IgD-negative memory B cell (primary cell): Measurements from ENCODE around the gene PLD4. TPM values are rescaled to one million over a fixed set of nuclear protein-coding genes. Genes with fewer than 3 reads are reported as not detected.

Experiments
- H3K27ac Mint-ChIP-seq, 3 donors: one replicate each; pipeline ENCODE4 v1.8.0; 2020 to 2022; ENCODE audit warnings: mild to moderate bottlenecking in 3 of 3, mixed read lengths in 3 of 3, moderate library complexity in 1 of 3
- H3K27me3 Mint-ChIP-seq: one replicate; pipeline ENCODE4 v1.8.0; 2021; ENCODE audit warnings: mixed read lengths
- H3K36me3 Mint-ChIP-seq: one replicate; pipeline ENCODE4 v1.8.0; 2020; ENCODE audit warnings: mild to moderate bottlenecking, mixed read lengths
- H3K4me1 Mint-ChIP-seq, 3 donors: one replicate each; pipeline ENCODE4 v1.8.0; 2020 to 2022; ENCODE audit warnings: mixed read lengths in 3 of 3, mild to moderate bottlenecking in 1 of 3
- H3K4me3 Mint-ChIP-seq, 4 donors: one replicate each; pipeline ENCODE4 v1.8.0; 2020 to 2022; ENCODE audit warnings: mild to moderate bottlenecking in 4 of 4, mixed read lengths in 4 of 4, moderate library complexity in 3 of 4
- H3K9me3 Mint-ChIP-seq, 3 donors: one replicate each; pipeline ENCODE4 v1.8.0; 2020 to 2021; ENCODE audit warnings: mixed read lengths in 3 of 3, mild to moderate bottlenecking in 1 of 3
- polyA plus RNA-seq: library from polyadenylated mRNA; unstranded; fragments of 300-500 nt; fragmentation: Illumina TruSeq; gene quantifications from one replicate; pipeline ENCODE4 v1.2.3, GENCODE V29; 2021

PLD4 gene
- polyA plus RNA-seq, 1 donor from 2014 or later: 103 TPM

DNA sequence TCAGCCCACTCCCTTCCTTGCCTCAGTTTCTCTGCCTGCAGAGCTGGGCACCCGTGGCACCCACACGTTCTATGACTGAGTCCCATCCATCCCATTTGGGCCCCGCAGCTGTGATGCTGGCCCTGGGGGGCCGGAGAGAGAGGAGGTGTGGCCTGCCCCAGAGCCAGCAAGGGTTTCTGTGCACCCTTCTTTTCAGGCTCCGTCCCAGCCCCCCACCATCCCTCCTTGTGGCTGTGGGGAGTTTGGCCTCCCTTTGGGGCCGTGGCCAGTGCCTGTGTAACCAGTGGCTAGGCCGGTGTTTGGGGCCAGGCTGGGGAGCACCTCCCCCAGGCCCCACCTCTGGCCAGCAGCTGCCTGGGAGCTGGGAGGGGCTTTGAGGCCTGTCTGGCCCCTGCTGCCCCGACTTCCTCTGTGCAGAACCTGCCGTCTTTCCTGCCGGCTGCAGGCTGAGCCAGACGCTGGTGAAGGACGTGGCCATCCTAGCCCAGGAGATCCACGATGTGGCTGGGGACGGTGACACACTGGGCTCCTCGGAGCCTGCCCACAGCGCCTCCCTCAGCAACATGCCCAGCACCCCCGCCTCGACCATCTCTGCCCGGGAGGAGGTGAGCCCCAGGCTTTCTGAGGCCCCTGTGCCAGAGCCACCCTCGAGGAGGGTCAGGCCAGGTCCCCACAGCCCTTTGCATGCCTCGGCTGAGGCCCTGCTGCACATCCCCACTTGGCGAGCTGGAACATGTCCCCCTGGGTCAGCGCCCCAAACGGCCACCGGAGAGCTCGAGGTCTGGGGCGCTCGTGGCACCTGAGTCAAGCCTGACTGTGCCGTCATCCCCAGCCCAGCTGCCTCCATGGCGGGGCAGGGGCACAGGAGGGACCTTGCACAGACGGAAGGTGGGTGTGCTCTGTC lies 31.9 kb upstream of the PLD4 start:
- no peak overlapping the region for H3K27ac Mint-ChIP-seq
- peaks cover 4% of the 10 kb centered on the region for H3K27me3 Mint-ChIP-seq
- no peak overlapping the region for H3K4me3 Mint-ChIP-seq
- H3K9me3 Mint-ChIP-seq: no peaks in the 10 kb centered on the region
- H3K4me1 Mint-ChIP-seq: peaks cover 0 to 5% (median 4%) of the 10 kb centered on the region in 3 donors
- no peaks in the 10 kb centered on the region for H3K36me3 Mint-ChIP-seq

DNA sequence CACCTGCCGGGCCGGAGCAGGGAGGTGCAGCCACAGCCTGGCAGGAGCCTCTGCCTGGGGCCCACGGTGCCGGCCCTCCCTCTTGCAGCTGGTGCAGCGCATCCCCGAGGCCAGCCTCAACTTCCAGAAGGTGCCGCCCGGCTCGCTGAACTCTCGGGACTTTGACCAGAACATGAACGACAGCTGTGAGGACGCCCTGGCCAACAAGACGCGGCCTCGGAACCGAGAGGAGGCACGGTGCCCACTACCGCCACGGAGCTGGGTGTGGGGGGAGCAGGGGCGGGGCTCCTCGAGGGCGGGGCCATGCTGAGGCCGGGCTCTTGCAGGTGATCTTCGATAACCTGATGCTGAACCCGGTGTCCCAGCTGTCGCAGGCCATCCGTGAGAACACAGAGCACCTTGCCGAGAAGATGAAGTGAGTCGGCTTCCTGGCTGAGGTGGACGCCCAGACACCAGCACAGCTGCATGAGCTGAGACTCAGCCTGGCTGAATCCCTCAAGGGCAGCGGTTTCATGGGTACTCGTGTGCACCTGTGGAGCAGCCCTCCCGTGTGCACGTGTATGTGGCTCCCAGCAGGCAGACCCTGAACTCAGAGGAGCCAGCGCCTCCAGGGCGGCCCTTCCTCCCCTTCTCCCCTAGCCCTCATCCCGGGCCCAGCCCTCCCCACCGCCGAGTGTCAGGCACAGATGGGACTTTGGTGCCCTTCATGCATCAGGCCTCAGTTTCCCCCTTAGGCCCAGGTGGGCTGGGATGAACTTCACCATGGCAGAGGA lies 31.1 kb upstream of the PLD4 start:
- no peaks in the 10 kb centered on the region for H3K36me3 Mint-ChIP-seq
- H3K27me3 Mint-ChIP-seq: peaks cover 4% of the 10 kb centered on the region
- no peak overlapping the region for H3K27ac Mint-ChIP-seq
- no peaks in the 10 kb centered on the region for H3K9me3 Mint-ChIP-seq
- no peak overlapping the region for H3K4me3 Mint-ChIP-seq
- peaks cover 0 to 5% (median 4%) of the 10 kb centered on the region in 3 donors for H3K4me1 Mint-ChIP-seq

DNA sequence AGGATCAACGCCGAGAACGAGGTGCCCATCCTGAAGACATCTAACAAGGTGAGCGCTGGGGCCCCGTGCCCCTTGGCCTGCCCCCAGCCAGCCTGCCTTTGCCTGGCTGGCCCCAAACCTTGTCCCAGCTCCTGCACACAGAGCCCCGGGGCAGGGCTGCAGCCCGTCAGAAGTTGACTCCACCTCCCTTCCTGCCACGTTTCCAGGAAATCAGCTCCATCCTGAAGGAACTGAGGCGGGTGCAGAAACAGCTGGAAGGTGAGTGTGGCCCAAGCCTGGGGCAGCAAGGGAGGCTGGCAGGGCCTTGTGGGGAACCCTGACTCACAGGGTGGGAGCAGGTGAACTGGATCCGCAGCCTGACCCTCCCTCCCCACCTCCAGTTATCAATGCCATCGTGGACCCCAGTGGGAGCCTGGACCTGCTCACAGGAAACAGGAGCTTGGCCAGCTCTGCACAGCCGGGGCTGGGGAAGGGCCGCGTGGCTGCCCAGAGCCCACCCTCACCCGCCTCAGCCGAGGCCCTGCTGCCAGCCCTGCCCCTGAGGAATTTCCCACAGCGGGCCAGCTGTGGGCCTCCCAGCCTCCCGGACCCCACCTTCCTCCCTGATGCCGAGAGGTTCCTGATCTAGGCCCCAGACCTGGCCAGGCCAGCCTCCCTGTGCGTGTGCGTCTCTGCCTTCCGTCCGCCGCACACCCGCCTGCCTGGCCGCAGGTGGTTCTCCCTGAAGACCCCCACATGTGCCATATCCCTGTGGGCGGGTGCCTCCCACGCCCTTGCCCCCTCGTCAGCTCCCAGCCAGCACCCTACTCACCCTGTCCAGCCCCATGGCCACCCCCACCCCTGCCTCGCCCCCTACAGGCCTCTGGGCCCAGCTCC lies 30.1 kb upstream of the PLD4 start:
- H3K36me3 Mint-ChIP-seq: no peaks in the 10 kb centered on the region
- no peak overlapping the region for H3K27ac Mint-ChIP-seq
- no peaks in the 10 kb centered on the region for H3K9me3 Mint-ChIP-seq
- peaks cover 0 to 5% (median 4%) of the 10 kb centered on the region in 3 donors for H3K4me1 Mint-ChIP-seq
- no peak overlapping the region for H3K4me3 Mint-ChIP-seq
- peaks cover 4% of the 10 kb centered on the region for H3K27me3 Mint-ChIP-seq

DNA sequence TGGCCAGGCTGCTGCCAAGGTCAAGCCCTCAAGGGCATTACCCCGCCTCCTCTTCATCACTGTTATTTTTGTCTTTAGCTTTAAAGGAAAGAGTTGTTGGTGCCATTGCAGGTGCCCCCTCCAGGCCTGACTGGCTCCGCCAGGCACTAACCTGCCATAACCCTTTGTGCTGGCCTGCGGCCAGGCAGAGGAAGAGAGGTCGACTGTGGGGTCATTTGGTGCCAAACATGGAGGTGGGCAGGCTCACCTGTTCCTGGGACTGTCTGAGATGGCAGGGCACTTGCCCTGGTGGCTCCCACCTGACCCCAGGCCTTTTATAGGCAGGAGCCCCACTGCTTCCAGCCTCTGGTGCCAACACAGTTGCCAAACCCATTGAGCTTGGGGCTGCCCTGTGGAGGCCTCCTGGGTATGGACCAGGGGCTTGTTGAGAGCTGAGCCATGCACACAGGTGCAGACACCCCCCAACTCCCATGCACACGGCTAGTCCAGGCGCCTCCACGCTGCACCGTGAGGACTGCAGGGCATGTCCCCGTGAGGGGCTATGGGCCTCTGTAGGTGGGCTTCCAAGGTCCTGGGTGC lies 29.4 kb upstream of the PLD4 start:
- Mint-ChIP-seq H3K27me3 (peaks cover 4% of the 10 kb centered on the region), H3K4me1 (peaks cover 4 to 7% (median 5%) of the 10 kb centered on the region in 3 donors), H3K4me3 (no peak overlapping the region), H3K36me3 (no peaks in the 10 kb centered on the region), H3K9me3 (no peaks in the 10 kb centered on the region), H3K27ac (no peak overlapping the region)

DNA sequence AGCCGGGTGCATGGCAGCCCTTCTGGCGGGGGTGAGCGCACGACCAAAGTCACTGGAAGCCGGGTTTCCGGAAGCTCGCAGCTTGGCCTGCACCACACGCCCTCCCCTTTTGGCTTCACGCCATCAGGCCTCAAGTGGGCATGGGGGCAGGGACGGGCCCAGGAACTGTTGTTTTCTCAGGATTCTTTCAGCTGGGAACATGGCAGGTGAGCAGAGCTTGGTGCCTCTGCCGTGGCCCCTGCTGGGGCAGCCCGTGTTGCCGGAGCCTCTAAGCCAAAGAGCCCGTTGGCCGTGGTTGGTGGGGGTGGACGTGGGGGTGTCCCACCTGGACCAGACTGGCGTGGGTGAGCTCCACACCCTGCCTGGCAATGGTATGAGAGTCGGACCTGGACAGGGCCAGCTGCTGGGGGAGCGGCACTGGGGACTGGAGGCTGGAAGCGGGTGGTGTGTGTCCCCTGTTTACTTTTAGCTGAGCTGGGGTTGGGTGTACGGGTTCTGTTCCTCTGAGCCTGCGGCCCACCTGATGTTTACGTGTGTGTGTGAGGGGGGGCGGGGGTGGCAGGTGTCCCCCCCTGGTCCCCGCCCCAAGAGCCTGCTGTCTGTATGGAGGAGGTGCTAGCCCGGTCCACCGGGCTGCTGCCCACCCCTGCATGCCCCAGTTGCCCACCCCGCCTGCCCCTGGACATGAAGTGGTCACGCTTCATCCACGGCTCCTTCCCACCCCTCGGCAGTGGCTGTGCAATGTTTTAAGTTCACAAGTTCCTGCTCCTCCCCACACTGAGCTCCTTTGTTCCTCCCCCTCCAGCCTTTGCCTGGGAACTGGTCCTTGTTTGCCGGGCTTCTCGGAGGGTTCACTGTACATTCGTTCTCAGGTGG lies 28.7 kb upstream of the PLD4 start:
- H3K9me3 Mint-ChIP-seq: no peaks in the 10 kb centered on the region
- H3K36me3 Mint-ChIP-seq: no peaks in the 10 kb centered on the region
- H3K4me3 Mint-ChIP-seq: no peak overlapping the region
- peaks cover 5 to 10% (median 6%) of the 10 kb centered on the region in 3 donors for H3K4me1 Mint-ChIP-seq
- H3K27ac Mint-ChIP-seq: no peak overlapping the region
- H3K27me3 Mint-ChIP-seq: peaks cover 4% of the 10 kb centered on the region

DNA sequence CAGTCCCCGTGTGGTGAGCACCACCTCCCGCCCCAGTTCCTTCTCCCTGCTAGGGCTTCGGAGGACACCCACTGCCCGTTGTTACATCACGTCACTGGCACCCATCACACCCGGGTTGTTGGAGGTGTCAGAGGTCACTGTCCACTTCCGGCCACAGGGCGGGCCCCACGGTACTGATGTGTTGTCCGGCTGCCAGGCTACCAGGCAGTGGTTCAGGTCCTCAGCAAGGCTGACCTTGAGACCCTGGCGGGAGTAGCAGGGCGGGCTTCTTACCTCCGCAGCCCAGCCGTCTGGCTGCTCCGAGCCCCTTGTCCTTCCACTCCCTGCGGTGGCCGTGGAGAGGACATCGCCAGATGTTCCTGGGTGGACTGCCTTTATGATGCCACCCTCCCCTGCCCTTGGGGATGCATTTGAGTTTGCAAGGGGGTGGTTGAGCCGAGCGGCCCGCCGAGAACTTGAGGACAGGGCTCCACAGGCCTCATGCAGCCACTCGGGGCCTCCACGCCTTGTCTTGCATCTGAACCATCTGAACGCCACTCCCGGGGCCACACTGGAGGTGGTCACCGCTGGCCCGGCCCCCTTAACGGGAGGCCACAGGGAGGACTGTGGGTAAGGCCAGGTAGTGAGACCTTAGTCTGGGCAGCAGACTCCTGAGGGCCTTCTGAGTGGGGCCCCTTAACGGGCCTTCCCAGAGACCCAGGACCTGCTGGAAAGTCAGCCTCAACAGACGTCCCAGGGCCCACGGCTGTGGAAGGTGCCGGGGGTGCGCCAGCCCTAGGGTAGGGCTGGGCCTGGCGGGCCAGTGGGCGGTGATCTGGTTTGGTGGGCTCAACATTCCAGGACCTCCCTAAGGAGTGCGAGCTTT lies 27.1 kb upstream of the PLD4 start:
- no peak overlapping the region for H3K27ac Mint-ChIP-seq
- peaks cover 5 to 17% (median 7%) of the 10 kb centered on the region in 3 donors for H3K4me1 Mint-ChIP-seq
- no peak overlapping the region for H3K4me3 Mint-ChIP-seq
- no peaks in the 10 kb centered on the region for H3K36me3 Mint-ChIP-seq
- H3K27me3 Mint-ChIP-seq: peaks cover 4% of the 10 kb centered on the region
- no peaks in the 10 kb centered on the region for H3K9me3 Mint-ChIP-seq

DNA sequence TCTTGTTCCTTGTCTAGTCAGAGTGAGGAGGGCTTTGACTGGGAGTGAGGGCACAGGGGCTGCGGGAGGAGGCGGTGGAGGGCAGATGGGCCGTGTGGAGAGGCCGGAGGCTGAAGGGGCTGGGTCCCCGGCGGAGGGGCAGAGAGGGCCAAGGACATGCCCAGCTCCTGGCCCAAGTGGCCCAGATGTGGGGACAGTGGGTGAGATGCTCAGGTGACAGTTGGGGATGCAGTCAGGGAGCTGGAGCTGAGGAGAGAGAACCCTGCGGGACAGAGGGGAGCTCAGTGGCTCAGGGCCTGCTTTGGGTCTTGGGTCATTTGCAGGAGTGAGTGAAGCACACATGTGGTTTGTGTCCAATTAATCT lies 26.5 kb upstream of the PLD4 start:
- H3K4me1 Mint-ChIP-seq: peaks cover 5 to 17% (median 7%) of the 10 kb centered on the region in 3 donors
- H3K27ac Mint-ChIP-seq: no peak overlapping the region
- H3K4me3 Mint-ChIP-seq: no peak overlapping the region
- no peaks in the 10 kb centered on the region for H3K36me3 Mint-ChIP-seq
- no peaks in the 10 kb centered on the region for H3K9me3 Mint-ChIP-seq
- peaks cover 6% of the 10 kb centered on the region for H3K27me3 Mint-ChIP-seq

DNA sequence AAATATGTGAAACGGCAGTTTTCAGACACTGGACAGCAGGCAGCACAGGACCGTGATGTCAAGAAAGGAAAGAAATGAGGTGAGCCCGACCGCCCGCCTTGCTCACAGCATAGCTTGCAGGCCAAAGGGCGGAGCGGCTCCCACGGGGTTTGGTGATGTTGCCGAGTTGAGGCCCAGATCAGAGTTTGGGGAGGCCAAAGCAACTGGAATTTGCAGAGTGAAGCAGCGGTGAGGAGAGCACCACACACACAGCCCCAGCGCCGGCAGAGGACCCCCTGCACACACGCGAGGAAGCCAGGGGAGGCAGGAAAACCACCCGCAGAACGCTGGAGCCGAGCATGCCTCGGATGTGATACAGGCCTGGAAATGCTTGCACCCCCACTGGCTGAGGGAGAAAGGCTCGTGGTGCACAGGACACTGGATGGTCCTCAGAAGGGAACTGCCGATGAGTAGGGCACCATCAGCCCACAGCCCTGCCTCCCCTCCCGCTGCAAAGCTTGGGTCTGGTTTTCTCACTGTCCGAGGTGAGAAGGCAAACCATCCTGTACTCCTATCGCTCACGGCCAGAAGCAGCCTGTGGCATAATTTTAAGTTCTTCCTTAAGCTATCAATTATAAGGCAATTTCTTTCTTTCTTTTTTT lies 25.7 kb upstream of the PLD4 start:
- Mint-ChIP-seq H3K27ac (no peak overlapping the region), H3K27me3 (peaks cover 11% of the 10 kb centered on the region), H3K4me3 (peak overlapping the region in 1 of 4 donors; percentile 49), H3K9me3 (no peaks in the 10 kb centered on the region), H3K36me3 (no peaks in the 10 kb centered on the region), H3K4me1 (peaks cover 5 to 17% (median 7%) of the 10 kb centered on the region in 3 donors)

DNA sequence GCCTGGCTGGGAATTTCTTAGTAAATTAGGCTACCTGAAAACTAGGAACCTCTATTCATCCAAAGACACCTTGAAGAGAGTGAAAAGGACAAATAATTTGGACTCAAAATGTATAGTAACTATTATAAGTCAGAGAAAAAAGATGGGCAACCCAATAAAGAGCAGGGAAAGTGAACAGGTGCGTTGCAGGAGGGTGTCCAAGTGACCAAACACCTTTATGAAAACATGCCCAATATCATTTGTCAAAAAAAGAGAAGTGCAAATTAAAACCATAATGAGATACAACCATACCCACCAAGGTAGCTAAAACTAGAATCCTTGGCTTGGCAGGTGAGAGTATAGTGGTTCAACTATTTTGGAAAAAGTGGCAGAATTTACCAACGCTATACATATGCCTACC lies 24.9 kb upstream of the PLD4 start:
- Mint-ChIP-seq H3K9me3 (no peaks in the 10 kb centered on the region), H3K4me1 (peaks cover 10 to 23% (median 12%) of the 10 kb centered on the region in 3 donors), H3K27me3 (peaks cover 19% of the 10 kb centered on the region), H3K4me3 (no peak overlapping the region), H3K36me3 (no peaks in the 10 kb centered on the region), H3K27ac (peak overlapping the region in 1 of 3 donors; percentile 87)

DNA sequence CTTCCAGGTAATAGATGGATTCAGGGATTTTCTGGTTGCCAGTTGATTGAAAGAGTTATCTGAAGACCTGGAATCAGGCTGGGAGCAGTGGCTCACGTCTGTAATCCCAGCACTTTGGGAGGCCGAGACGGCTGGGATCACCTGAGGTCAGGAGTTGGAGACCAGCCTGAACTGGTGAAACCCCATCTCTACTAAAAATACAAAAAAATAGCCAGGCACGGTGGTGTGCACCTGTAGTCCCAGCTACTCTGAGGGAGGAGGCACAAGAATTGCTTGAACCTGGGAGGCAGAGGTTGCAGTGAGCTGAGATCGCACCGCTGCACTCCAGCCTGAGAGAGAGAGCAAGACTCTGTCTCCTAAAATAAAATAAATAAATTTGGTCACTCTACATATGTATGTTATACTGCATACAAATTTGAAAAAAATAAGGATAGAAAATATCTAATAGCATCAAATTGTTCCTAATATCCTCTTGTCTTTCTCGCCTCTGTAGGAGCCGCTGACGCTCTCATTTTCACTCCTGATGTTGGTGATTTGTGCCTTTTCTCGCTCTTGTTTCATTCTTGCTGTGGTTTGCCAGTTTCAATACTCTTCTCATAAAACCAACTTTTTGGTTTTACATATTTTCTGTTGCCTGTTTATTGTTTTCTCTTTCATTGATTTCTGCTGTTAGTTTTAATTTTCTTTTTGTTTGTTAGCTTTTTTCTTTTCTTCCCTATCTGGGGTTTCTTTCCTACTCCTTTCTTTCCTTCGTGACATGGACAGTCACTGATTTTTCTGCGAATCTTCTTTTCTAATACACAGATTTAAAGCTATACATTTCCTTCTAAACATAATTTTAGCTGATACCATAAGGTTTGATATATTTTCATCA lies 23.8 kb upstream of the PLD4 start:
- Mint-ChIP-seq H3K27ac (peak overlapping the region in 1 of 3 donors; percentile 87), H3K27me3 (peaks cover 21% of the 10 kb centered on the region), H3K4me3 (no peak overlapping the region), H3K36me3 (no peaks in the 10 kb centered on the region), H3K9me3 (no peaks in the 10 kb centered on the region), H3K4me1 (peaks cover 10 to 25% (median 14%) of the 10 kb centered on the region in 3 donors)

DNA sequence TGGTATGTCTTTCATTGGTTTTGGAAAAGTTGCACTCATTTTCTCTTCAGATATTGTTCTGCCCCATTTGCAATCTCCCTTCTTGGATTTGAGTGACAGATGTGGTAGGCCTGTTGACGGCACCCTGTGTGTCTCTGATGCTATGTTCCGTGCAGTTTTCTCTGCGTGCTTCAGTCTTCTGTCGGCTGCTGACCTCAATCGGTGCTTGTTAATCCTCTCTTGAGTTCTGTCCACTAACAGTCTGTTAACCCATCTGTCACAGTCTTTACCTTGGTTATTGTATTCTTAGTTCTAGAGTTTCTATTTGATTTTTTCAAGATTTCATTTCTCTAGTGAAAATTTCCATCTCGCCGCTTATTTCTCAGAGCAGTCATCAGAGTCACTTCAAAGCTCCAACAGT lies 20.7 kb upstream of the PLD4 start:
- H3K9me3 Mint-ChIP-seq: peaks cover 0 to 3% (median 0%) of the 10 kb centered on the region in 3 donors
- H3K27me3 Mint-ChIP-seq: peaks cover 22% of the 10 kb centered on the region
- no peaks in the 10 kb centered on the region for H3K36me3 Mint-ChIP-seq
- H3K4me3 Mint-ChIP-seq: no peak overlapping the region
- peaks cover 7 to 25% (median 10%) of the 10 kb centered on the region in 3 donors for H3K4me1 Mint-ChIP-seq
- no peak overlapping the region for H3K27ac Mint-ChIP-seq
